HepG2 (cell line): ENCODE data around the gene NCAM2. TPM values are rescaled to one million over a fixed set of nuclear protein-coding genes. Genes with fewer than 3 reads are reported as not detected.

Source experiments
- ATAC-seq: fragments of 200-7000 bp; cut with Tn5 transposase; 3 replicates; pipeline ENCODE4 v1.9.1; 2020; ENCODE audit warnings: mild to moderate bottlenecking, moderate library complexity
- BruUV-seq: library from RNA; stranded (reverse); fragments of 400-500 nt; replicated peaks from 2 replicates; lab custom pipeline; 2021; lab: Mats Ljungman, UMichigan
- CTCF ChIA-PET: fragments of 300-600 bp; formaldehyde crosslinking; extraction: SDS; loops from one replicate; lab custom pipeline; 2021; ENCODE audit warnings: low total read pairs, inconsistent platforms, low intra/inter-chr PET ratio; lab: Yijun Ruan, JAX
- POLR2A ChIA-PET: fragments of 350-600 bp; sonication (Branson Sonifier 250); formaldehyde crosslinking; loops from one replicate; lab custom pipeline; 2020; ENCODE audit warnings: antibody characterized with exemption, inconsistent platforms; lab: Yijun Ruan, JAX
- DNase-seq: peaks from one replicate; pipeline ENCODE4 v3.0.0-alpha.2; 2015; ENCODE audit warnings: low spot score
- FAIRE-seq: peaks from 3 replicates; lab custom pipeline; 2011; peaks lifted over from hg19 to GRCh38; lab: Jason Lieb, UNC
- H2AFZ ChIP-seq: one replicate; pipeline ENCODE4 v1.6.1; 2011; ENCODE audit warnings: low read length, inconsistent platforms
- H3K27ac ChIP-seq: fragments of 300-600 bp; 3 replicates; pipeline ENCODE4 v1.8.0; 2011; ENCODE audit warnings: mixed run types, mild to moderate bottlenecking, mixed read lengths, low read length, inconsistent platforms; ENCODE audit not compliant: insufficient read depth; ENCODE audit errors: extremely low read length
- H3K27me3 ChIP-seq, 2 experiments: fragments of 200-600 bp in 1 of 2; 2 replicates in 1 of 2; 3 replicates in 1 of 2; pipeline versions ENCODE4 v1.6.0 to v1.8.0; 2011; ENCODE audit warnings: low read length in 2 of 2, mild to moderate bottlenecking in 2 of 2, moderate library complexity in 2 of 2, inconsistent platforms in 1 of 2; ENCODE audit not compliant: insufficient read depth in 2 of 2, control insufficient read depth in 1 of 2
- H3K36me3 ChIP-seq, 2 experiments: fragments of 200-600 bp in 1 of 2; replicated peaks in 1 of 2; 2 replicates in 1 of 2; 3 replicates in 1 of 2; pipeline versions ENCODE4 v1.5.1 to v1.8.0; 2011; ENCODE audit warnings: low read length in 2 of 2, inconsistent platforms in 1 of 2; ENCODE audit not compliant: insufficient read depth in 2 of 2, control insufficient read depth in 1 of 2
- H3K4me1 ChIP-seq: 2 replicates; pipeline ENCODE4 v1.5.1; 2012; ENCODE audit warnings: low read length, inconsistent platforms; ENCODE audit not compliant: insufficient read depth
- H3K4me2 ChIP-seq: 2 replicates; pipeline ENCODE4 v1.6.0; 2011; ENCODE audit warnings: low read depth, low read length, inconsistent platforms
- H3K4me3 ChIP-seq, 3 experiments: fragments of 200-600 bp in 1 of 3; sonication (generic), shearing (Covaris generic) in 1 of 3; replicated peaks in 1 of 3; 2 replicates each; pipeline ENCODE4 v1.5.1; 2011 to 2016; ENCODE audit warnings: low read length in 3 of 3, inconsistent platforms in 2 of 3, low read depth in 2 of 3, mild to moderate bottlenecking in 2 of 3, control low read depth in 1 of 3, mixed read lengths in 1 of 3; ENCODE audit not compliant: insufficient read depth in 1 of 3
- H3K79me2 ChIP-seq: one replicate; pipeline ENCODE4 v1.6.1; 2011; ENCODE audit warnings: low read length, inconsistent platforms; ENCODE audit not compliant: insufficient read depth
- H3K9ac ChIP-seq: 2 replicates; pipeline ENCODE4 v1.6.0; 2011; ENCODE audit warnings: mild to moderate bottlenecking, low read depth, low read length, inconsistent platforms; ENCODE audit not compliant: insufficient read depth
- H3K9me3 ChIP-seq: 2 replicates; pipeline ENCODE4 v1.5.1; 2012; ENCODE audit warnings: mild to moderate bottlenecking, low read length
- H4K20me1 ChIP-seq: 2 replicates; pipeline ENCODE4 v1.6.0; 2011; ENCODE audit warnings: inconsistent platforms, mild to moderate bottlenecking, low read length, moderate library complexity; ENCODE audit not compliant: insufficient read depth
- ATF4 ChIP-seq, 2 experiments: fragments of 450-650 bp in 1 of 2; sonication (generic) in 1 of 2; formaldehyde crosslinking; IDR thresholded peaks; 2 replicates each; pipeline versions ENCODE4 v1.5.0 to v1.8.0; 2020 to 2022; ENCODE audit warnings: mild to moderate bottlenecking in 1 of 2, missing genetic modification reagents in 1 of 2
- CEBPB ChIP-seq: IDR thresholded peaks from 2 replicates; pipeline ENCODE4 v1.6.1; 2011; ENCODE audit warnings: low read depth, low read length, improper control_type of control experiment, borderline replicate concordance
- CEBPZ ChIP-seq: IDR thresholded peaks from 2 replicates; pipeline ENCODE4 v1.6.1; 2012; ENCODE audit warnings: low read length, improper control_type of control experiment
- FLYWCH1 ChIP-seq: sonication (generic); formaldehyde crosslinking; IDR thresholded peaks from 2 replicates; pipeline ENCODE4 v1.8.1; 2023; ENCODE audit warnings: mild to moderate bottlenecking, missing genetic modification reagents
- MED13 ChIP-seq: sonication (generic); formaldehyde crosslinking; IDR thresholded peaks from 2 replicates; pipeline ENCODE4 v1.5.0; 2020; ENCODE audit warnings: missing genetic modification reagents
- MEIS2 ChIP-seq: sonication (generic); formaldehyde crosslinking; IDR thresholded peaks from 2 replicates; pipeline ENCODE4 v1.9.0; 2021; ENCODE audit warnings: mild to moderate bottlenecking, missing genetic modification reagents
- NCOA1 ChIP-seq: sonication (generic); formaldehyde crosslinking; IDR thresholded peaks from 2 replicates; pipeline ENCODE4 v1.9.0; 2021; ENCODE audit warnings: missing genetic modification reagents
- RNF2 ChIP-seq: fragments of 450-650 bp; conservative IDR thresholded peaks from 2 replicates; pipeline ENCODE4 v1.6.1; 2016; ENCODE audit warnings: low read depth
- SIX1 ChIP-seq: sonication (generic); formaldehyde crosslinking; IDR thresholded peaks from 2 replicates; pipeline ENCODE4 v1.4.0; 2020; ENCODE audit warnings: missing genetic modification reagents, borderline replicate concordance
- SNAI1 ChIP-seq: sonication (generic); formaldehyde crosslinking; IDR thresholded peaks from 2 replicates; pipeline ENCODE4 v1.5.0; 2020; ENCODE audit warnings: mild to moderate bottlenecking, missing genetic modification reagents, borderline replicate concordance
- TP53 ChIP-seq: sonication (generic); formaldehyde crosslinking; conservative IDR thresholded peaks from 2 replicates; pipeline ENCODE4 v1.4.0; 2020; ENCODE audit warnings: missing genetic modification reagents
- TRIM24 ChIP-seq: sonication (generic); formaldehyde crosslinking; IDR thresholded peaks from 2 replicates; pipeline ENCODE4 v1.8.0; 2022; ENCODE audit warnings: mild to moderate bottlenecking, missing genetic modification reagents
- ZNF263 ChIP-seq: sonication (generic); formaldehyde crosslinking; IDR thresholded peaks from 2 replicates; pipeline ENCODE4 v1.4.0; 2020; ENCODE audit warnings: missing genetic modification reagents
- ZNF34 ChIP-seq: sonication (generic); formaldehyde crosslinking; IDR thresholded peaks from 2 replicates; pipeline ENCODE4 v1.4.0; 2020; ENCODE audit warnings: mild to moderate bottlenecking, missing genetic modification reagents, borderline replicate concordance
- ZNF383 ChIP-seq: sonication (generic); formaldehyde crosslinking; IDR thresholded peaks from 2 replicates; pipeline ENCODE4 v1.4.0; 2020; ENCODE audit warnings: missing genetic modification reagents, mild to moderate bottlenecking, borderline replicate concordance
- WGBS: methylation state at CpG from one replicate; pipeline ENCODE4 v1.1.6; 2017; ENCODE audit warnings: low lambda C conversion rate; 5-methylcytosine and 5-hydroxymethylcytosine counted together
- in situ Hi-C: cut with HindIII; loops from 2 replicates; pipeline ENCODE4 v1.10.0; 2017; ENCODE audit warnings: low pct_unique_long_range_greater_than_20kb; ENCODE audit not compliant: extremely low pct_ligation_motif_present
- intact Hi-C: fragments of 100-400 bp; cut with micrococcal nuclease; formaldehyde crosslinking; loops from one replicate; pipeline ENCODE4 v1.10.0; 2022; ENCODE audit not compliant: unreplicated experiment
- polyA plus RNA-seq, 8 experiments: library from polyadenylated mRNA; depleted of rRNA in 3 of 8; stranded (reverse) in 7 of 8; unstranded in 1 of 8; fragments of >200 nt; fragmentation: Illumina TruSeq in 4 of 8; extraction: Trizol in 4 of 8; gene quantifications; 2 replicates each; pipeline versions ENCODE4 v1.2.1 to v1.2.3, GENCODE V29; 2011 to 2016; ENCODE audit warnings: low read depth in 4 of 8, missing spikeins in 1 of 8, mixed read lengths in 1 of 8; ENCODE audit not compliant: insufficient read depth in 1 of 8
- total RNA-seq, 5 experiments: library from RNA; depleted of rRNA; stranded (reverse); fragments of >200 nt; fragmentation: Illumina TruSeq; extraction: Trizol; gene quantifications; 2 replicates each; pipeline ENCODE4 v1.2.3, GENCODE V29; 2016; ENCODE audit warnings: low read depth in 1 of 5
- TF ChIP-seq, protein P1 (sequence below): sonication (generic); formaldehyde crosslinking; IDR thresholded peaks from 2 replicates; pipeline ENCODE4 v1.8.1; 2023; ENCODE audit warnings: mild to moderate bottlenecking, inconsistent platforms, moderate library complexity, missing genetic modification reagents, borderline replicate concordance

Gene NCAM2
- total and polyA plus RNA-seq, 2 of the 13 experiments (the other 11 are each of a cell fraction or from before 2014, with no cell fraction given): not detected

DNA sequence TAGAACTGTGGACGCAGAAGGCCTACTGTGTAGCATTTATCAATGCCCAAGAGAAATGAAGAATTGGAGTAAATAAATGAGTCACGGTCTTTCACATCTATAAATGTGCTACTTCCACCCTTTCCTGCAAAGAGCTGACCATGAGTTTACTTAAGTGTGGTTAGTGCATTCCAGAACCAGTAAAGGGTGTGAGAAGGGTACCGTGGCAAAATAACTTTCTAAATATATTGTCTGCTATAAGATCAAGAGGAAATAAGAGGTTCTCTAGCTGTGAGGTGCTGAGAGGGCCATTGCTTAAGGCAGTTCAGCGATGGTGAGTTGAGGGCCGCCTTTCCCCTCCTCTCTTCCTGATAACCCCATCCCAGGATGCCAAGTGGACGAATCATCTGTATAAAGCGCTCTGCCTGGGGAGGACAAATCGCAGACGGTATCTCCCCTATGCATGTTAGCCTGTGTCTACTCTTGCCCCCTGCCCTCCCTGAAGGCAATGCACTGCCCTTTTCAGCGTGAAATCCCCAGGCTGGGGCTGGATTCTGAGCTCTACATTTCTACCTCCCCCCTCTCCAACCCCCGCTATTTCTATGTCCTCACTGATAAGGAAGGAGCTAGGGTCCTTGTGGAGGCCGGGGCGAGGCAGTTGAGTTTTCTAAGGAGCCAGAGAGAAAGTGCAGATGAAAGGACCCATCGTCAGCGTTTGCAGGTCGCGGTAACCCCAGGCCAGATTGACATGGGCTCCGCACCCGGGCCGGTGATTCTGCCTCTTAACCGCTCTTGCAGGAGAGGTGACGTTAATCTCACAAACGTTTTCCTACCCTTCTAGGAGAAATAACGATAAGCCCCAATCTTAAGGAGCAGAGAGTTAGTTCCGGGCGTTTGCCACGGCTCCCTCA, 1.5 kb upstream of the NCAM2 start:
- intact Hi-C loops: no loop called here
- H3K4me3 ChIP-seq: no peak overlapping the region

More for the DNA sequence above, 1.5 kb upstream of the NCAM2 start:
- FAIRE-seq (no peak), ATAC-seq (no peak), DNase-seq (no peak)
- H3K27ac ChIP-seq: no peak overlapping the region
- H3K4me2 ChIP-seq: no peak overlapping the region
- H3K9ac ChIP-seq: no peak overlapping the region
- TF ChIP-seq ZNF383 (CRISPR knock-in tag) (no peak), SIX1 (CRISPR knock-in tag) (no peak), FLYWCH1 (CRISPR knock-in tag) (no peak), CEBPB (no peak), MED13 (CRISPR knock-in tag) (no peak), NCOA1 (CRISPR knock-in tag) (no peak), TRIM24 (CRISPR knock-in tag) (no peak), ATF4 (CRISPR knock-in tag; IDR thresholded peaks at IDR 0.05) (no peak), ZNF263 (CRISPR knock-in tag) (no peak), SNAI1 (CRISPR knock-in tag) (no peak), ZNF34 (CRISPR knock-in tag) (no peak), MEIS2 (CRISPR knock-in tag) (no peak), CEBPZ (no peak), RNF2 (no peak), TP53 (no peak)
- TF ChIP-seq, protein P1, sequence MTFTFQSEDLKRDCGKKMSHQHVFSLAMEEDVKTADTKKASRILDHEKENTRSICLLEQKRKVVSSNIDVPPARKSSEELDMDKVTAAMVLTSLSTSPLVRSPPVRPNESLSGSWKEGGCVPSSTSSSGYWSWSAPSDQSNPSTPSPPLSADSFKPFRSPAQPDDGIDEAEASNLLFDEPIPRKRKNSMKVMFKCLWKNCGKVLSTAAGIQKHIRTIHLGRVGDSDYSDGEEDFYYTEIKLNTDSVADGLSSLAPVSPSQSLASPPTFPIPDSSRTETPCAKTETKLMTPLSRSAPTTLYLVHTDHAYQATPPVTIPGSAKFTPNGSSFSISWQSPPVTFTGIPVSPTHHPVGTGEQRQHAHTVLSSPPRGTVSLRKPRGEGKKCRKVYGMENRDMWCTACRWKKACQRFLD (CRISPR knock-in tag): no peak
- no TSS peak for BruUV-seq
- CTCF ChIA-PET: no interaction called here
- no peaks in the 10 kb centered on the region for H3K79me2 ChIP-seq
- H4K20me1 ChIP-seq: no peaks in the 10 kb centered on the region
- H3K27me3 ChIP-seq: peaks cover 0 to 6% of the 10 kb centered on the region in 2 experiments; a peak in 1 of 5 replicates
- H3K9me3 ChIP-seq: no peaks in the 10 kb centered on the region
- POLR2A ChIA-PET: no interaction called here
- H3K36me3 ChIP-seq: no peaks in the 10 kb centered on the region
- in situ Hi-C loops: no loop called here
- H3K4me1 ChIP-seq: no peaks in the 10 kb centered on the region
- 47% methylated on average over 22 of the region's 27 CpGs for WGBS
- no peak overlapping the region for H2AFZ ChIP-seq
